HUES64 (cell line): ENCODE measurements around the gene RIMKLB.
"Not testable (repeated sequence)": the region's sequence is repeated elsewhere in the genome, so short reads cannot be mapped to it uniquely, and the experiment has no call there.

Source experiments
- H3K27ac ChIP-seq: 2 replicates; pipeline ENCODE4 v1.7.0; 2013; ENCODE audit warnings: low read depth, low read length, inconsistent platforms
- H3K27me3 ChIP-seq: 2 replicates; pipeline ENCODE4 v1.6.1; 2013; ENCODE audit warnings: mild to moderate bottlenecking, low read length; ENCODE audit not compliant: insufficient read depth
- H3K36me3 ChIP-seq: 2 replicates; pipeline ENCODE4 v1.6.1; 2013; ENCODE audit warnings: mild to moderate bottlenecking, low read length; ENCODE audit not compliant: insufficient read depth
- H3K4me1 ChIP-seq: 2 replicates; pipeline ENCODE4 v1.6.1; 2013; ENCODE audit warnings: mild to moderate bottlenecking, low read length, moderate library complexity; ENCODE audit not compliant: insufficient read depth
- H3K4me3 ChIP-seq: 2 replicates; pipeline ENCODE4 v1.5.1; 2013; ENCODE audit warnings: mild to moderate bottlenecking, low read length, moderate library complexity
- H3K9ac ChIP-seq: 2 replicates; pipeline ENCODE4 v1.6.1; 2013; ENCODE audit warnings: mild to moderate bottlenecking, low read depth, low read length
- H3K9me3 ChIP-seq: 2 replicates; pipeline ENCODE4 v1.6.1; 2013; ENCODE audit warnings: low read depth, low read length; ENCODE audit not compliant: insufficient read depth
- WGBS: fragments of 150-250, 120-280 bp; methylation state at CpG from one replicate; pipeline ENCODE4 v1.1.7; 2013; ENCODE audit warnings: missing lambda C conversion rate; 5-methylcytosine and 5-hydroxymethylcytosine counted together

The RIMKLB gene

DNA sequence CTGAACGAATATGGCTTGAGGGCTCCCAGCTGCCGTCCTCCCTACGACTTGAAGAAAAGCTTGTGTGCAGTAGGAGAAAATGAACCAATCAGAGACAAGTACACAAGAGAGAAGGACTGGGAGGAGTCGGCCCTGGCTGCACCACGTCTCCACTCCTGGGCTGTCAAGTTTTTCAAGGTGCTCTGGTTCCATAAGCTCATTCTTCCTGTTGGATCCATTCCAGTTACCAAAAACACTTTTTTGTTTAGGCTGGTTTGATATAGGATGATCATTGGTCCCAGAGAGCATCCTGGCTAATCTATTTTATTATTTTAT lies 121.8 kb downstream of the RIMKLB start:
- 24% methylated on average over 5 of the region's 5 CpGs for WGBS
- peaks cover 32% of the 10 kb centered on the region for H3K4me1 ChIP-seq
- H3K9me3 ChIP-seq, result no peaks in the 10 kb centered on the region
- no peaks in the 10 kb centered on the region for H3K36me3 ChIP-seq
- no peak overlapping the region for H3K4me3 ChIP-seq
- no peak overlapping the region for H3K9ac ChIP-seq
- H3K27ac ChIP-seq, result peak overlapping the region; percentile 72; the same call in 1 of the 2 replicates
- H3K27me3 ChIP-seq, result no peaks in the 10 kb centered on the region

DNA sequence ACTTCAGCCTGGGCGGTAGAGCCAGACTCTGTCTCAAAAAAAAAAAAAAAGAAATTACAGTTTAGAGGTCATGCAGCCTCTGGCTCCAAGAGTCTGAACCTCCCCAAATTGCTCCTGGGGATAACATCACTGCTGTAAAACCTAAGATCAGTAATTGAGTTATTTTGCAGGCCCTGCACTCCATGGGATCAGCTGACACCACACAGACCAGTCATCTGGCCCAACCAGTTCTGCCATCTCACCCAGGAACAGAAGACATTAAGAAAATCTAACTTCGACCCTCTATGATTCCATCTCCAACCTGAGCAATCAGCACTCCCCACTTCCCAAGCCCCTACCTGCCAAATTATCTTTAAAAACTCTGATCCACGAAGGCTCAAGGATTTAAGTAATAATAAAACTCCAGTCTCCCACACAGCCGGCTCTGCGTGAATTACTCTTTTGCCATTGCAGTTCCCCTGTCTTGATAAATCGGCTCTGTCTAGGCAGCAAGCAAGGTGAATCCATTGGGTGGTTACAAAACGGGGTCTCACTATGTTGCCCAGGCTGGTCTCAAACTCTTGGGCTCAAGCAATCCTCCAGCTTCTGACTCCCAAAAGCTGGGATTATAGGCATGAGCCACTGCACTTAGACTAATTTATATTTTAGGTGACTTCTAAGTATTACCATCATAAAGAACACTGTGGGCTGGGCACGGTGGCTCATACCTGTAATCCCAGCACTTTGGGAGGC lies 123.1 kb downstream of the RIMKLB start:
- H3K4me3 ChIP-seq, H3K36me3 ChIP-seq, H3K27ac ChIP-seq, H3K9ac ChIP-seq, H3K9me3 ChIP-seq, H3K27me3 ChIP-seq: not testable (repeated sequence)
- H3K4me1 ChIP-seq, result peaks cover 32% of the 10 kb centered on the region
- WGBS, result 94% methylated on average over 8 of the region's 8 CpGs

DNA sequence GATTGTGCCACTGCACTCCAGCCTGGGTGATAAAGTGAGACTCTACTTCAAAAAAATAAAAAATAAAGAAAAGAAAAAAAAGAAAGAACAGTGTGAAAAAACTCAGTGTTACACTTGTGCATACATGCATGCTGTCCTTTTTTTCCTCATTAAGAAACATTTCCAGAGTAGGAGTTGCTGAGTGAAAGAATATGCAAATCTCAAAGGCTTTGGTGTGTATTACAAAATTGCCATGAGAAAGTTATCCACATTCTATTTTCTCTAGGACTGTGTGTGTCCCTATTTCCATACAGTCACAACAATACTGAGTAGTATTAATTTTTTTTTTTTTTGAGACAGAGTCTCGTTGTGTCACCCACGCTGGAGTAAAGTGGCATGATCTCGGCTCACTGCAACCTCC lies 123.8 kb downstream of the RIMKLB start:
- no peaks in the 10 kb centered on the region for H3K36me3 ChIP-seq
- H3K9me3 ChIP-seq, result no peaks in the 10 kb centered on the region; the same call in 1 of the 2 replicates
- peaks cover 32% of the 10 kb centered on the region for H3K4me1 ChIP-seq
- no peaks in the 10 kb centered on the region for H3K27me3 ChIP-seq
- H3K9ac ChIP-seq, result no peak overlapping the region
- 93% methylated on average over 3 of the region's 3 CpGs for WGBS
- H3K27ac ChIP-seq, result no peak overlapping the region
- H3K4me3 ChIP-seq, result no peak overlapping the region

DNA sequence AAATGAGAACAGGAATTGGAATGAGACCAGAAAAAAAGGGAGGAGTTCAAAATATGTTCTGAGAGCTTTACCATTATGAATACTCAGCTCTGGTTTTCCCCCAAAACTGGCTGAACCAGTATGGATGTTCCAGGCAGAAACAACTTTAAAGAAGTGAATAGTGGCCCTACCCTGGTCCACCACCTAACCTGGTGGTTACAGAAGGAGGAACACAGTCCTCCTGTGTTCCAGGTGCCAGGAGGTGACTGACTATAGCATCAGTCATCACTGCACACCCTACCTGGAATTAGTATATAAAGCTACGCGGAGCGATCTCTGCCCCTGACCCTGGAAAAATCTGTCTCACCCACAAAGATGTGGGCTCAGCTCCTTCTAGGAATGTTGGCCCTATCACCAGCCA lies 124.5 kb downstream of the RIMKLB start, which contains the start of gene A2ML1:
A2ML1 (plus strand) TSS at position 324 of the 400 bp plus-strand sequence; CDS start at position 355, 31 bp downstream.
- Histone ChIP-seq H3K36me3 (no peaks in the 10 kb centered on the region), H3K4me1 (peaks cover 32% of the 10 kb centered on the region), H3K27me3 (no peaks in the 10 kb centered on the region), H3K4me3 (no peak within 1 kb of the TSS), H3K9ac (no peak within 1 kb of the TSS), H3K27ac (0 out of 2 replicates have a peak within 1 kb of the TSS, but pooled peaks have one; percentile 2), H3K9me3 (no peaks in the 10 kb centered on the region; the same call in 1 of the 2 replicates)
- WGBS, result 97% methylated on average over 3 of the region's 3 CpGs

DNA sequence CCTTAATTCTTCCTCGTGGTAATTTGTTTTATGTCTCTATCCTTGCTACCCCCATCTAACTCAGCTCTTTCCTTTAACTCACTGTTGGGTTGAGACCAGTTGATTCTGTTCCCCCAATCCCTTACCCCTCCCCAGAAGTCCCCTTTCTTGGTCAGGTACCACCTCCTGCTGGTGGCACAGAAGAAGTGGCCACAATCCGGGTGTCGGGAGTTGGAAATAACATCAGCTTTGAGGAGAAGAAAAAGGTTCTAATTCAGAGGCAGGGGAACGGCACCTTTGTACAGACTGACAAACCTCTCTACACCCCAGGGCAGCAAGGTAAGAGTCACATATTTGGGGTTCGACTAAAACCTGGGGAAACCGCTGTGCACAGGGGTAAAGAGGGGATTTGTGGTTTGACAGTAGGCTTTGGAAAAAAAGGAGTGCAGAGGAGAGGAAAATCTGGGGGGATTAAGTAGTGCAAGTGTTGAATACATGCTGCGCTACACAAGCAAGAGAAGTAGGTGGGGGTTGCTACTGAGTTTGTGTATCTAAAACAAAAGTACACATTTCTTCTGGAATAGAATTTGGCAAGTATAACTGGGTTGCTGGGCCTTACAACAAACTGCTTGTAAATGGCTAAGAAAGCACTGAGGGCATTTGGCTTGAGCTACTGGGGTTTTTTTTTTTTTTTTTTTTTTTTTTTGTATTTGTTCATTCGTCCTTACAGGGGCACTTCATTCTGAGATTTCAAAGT lies 125.9 kb downstream of the RIMKLB start:
- H3K36me3 ChIP-seq, result no peaks in the 10 kb centered on the region
- H3K27me3 ChIP-seq, result no peaks in the 10 kb centered on the region
- 20% methylated on average over 7 of the region's 8 CpGs for WGBS
- H3K4me1 ChIP-seq, result peaks cover 37% of the 10 kb centered on the region
- peak overlapping the region; percentile 2; the same call in 1 of the 2 replicates for H3K27ac ChIP-seq
- H3K9ac ChIP-seq, result peak overlapping the region; percentile 52; the same call in 1 of the 2 replicates
- peak overlapping the region; percentile 23 for H3K4me3 ChIP-seq
- no peaks in the 10 kb centered on the region; the same call in 1 of the 2 replicates for H3K9me3 ChIP-seq

DNA sequence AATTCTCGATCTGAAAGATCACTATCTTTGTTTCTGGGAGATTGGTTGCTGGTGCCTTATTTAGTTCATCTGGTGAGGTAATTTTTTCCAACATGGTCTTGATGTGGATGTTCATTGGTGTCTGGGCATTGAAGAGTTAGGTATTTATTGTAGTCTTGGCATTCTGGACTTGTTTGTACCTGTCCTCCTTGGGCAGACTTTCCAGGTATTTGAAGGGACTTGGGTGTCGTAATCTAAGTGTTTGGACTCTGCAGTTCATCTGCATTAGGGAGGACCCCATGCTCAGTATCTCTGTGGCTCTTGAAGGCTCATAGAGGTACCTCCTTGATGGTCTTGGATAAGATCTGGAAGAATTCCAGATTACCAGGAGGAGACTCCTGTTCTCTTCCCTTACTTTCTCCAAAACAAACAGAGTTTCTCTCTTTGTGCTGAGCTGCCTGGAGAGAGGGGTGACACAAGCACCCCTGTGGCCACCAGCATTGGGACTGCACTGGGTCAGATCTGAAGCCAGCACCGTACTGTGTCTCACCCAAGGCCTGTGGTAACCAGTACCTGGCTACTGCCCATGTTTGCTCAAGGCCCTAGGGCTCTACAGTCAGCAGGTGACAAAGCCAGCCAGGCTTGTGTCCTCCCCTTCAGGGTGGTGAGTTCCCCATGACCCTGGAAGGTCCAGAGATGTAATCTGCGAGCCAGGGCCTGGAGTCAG lies 129.9 kb downstream of the RIMKLB start:
- Histone ChIP-seq H3K27ac (no peak overlapping the region), H3K36me3 (no peaks in the 10 kb centered on the region), H3K4me1 (peaks cover 38% of the 10 kb centered on the region), H3K27me3 (no peaks in the 10 kb centered on the region), H3K9ac (no peak overlapping the region), H3K4me3 (no peak overlapping the region), H3K9me3 (no peaks in the 10 kb centered on the region; the same call in 1 of the 2 replicates)
- WGBS, result 93% methylated on average over 4 of the region's 4 CpGs

DNA sequence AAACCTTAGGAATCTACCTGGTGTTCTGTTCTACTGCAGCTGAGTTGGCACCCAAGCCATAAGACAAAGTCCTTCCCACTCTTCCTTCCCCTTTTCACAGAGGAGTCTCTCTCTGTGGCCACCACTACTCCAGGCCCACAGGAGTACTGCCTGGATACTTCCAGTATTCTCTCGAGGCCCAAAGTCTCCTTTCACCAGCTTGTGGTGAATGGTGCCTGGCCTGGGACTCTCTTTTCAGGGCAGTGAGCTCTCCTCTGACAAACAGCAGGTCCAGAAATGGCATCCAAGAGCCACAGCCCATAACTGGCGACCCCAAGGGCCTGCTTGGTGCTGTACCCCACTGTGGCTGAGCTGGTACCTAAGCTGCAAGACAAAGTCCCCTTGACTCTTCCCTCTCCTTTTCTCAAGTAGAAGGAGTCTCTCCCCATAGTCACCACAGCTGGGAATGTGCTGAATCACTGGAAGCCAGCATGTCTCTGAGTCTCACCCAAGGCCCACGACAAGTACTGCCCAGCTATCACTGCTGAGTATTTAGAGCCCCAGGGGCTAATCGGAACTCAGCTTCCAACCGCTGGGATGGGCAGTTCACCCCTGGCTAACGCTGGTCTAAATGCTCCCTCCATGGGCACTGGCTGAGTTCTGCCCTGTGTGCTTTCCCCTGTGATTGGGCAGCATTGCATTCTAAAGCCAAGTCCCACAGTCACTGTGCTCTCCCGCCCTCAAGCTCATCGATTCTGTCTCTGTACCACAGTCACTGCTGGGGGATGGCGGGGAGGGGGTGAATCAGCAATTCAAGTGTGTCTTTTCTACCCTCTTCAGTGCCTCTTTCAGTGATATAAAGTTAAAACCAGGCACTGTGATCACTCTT lies 130.7 kb downstream of the RIMKLB start:
- H3K4me1 ChIP-seq, result peaks cover 33% of the 10 kb centered on the region
- H3K9me3 ChIP-seq, result no peaks in the 10 kb centered on the region; the same call in 1 of the 2 replicates
- peak overlapping the region; percentile 51 for H3K9ac ChIP-seq
- no peak overlapping the region for H3K27ac ChIP-seq
- WGBS, result 79% methylated on average over 9 of the region's 9 CpGs
- no peak overlapping the region for H3K4me3 ChIP-seq
- H3K36me3 ChIP-seq, result no peaks in the 10 kb centered on the region
- no peaks in the 10 kb centered on the region for H3K27me3 ChIP-seq

DNA sequence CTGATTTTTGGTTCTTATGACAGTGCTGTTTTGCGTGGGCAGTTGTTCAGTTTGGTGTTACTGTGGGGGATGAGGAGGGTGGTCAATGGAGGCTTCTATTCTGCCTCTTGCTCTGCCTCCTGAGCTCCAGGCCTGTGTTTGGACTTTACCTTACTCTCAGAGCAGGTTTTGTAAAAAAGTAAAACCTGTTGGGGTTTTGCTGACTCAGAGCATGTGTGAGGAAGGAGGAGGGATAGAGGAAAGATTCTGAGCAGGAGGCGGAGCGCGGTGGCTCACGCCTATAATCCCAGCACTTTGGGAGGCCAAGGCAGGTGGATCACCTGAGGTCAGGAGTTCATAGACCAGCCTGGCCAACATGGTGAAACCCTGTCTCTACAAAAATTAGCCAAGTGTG lies 131.3 kb downstream of the RIMKLB start:
- H3K9me3 ChIP-seq, result no peaks in the 10 kb centered on the region; the same call in 1 of the 2 replicates
- WGBS, result 79% methylated on average over 5 of the region's 5 CpGs
- H3K4me1 ChIP-seq, result peaks cover 33% of the 10 kb centered on the region

DNA sequence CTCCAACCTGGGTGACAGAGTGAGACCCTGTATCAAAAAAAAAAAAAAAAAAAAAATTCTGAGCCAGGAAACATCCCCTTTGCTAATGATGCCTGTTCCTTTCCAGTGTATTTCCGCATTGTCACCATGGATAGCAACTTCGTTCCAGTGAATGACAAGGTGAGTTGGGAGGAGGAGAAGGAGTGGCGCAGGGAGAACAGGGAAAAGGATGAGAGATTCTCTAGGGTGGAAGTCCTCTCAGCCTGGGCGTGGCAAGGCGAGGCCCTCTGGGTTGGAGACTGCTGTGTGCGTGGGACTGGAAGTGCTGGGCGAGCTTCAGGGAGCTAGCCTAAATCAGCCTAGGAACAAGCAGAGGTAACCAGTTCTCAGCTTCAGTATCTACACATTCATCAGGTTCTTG lies 131.8 kb downstream of the RIMKLB start:
- Histone ChIP-seq H3K4me1 (peaks cover 37% of the 10 kb centered on the region), H3K9me3 (no peaks in the 10 kb centered on the region; the same call in 1 of the 2 replicates), H3K27ac (no peak overlapping the region), H3K4me3 (no peak overlapping the region), H3K27me3 (no peaks in the 10 kb centered on the region), H3K36me3 (no peaks in the 10 kb centered on the region), H3K9ac (no peak overlapping the region)
- 90% methylated on average over 7 of the region's 7 CpGs for WGBS

More for the DNA sequence above, 131.3 kb downstream of the RIMKLB start:
- no peak overlapping the region for H3K4me3 ChIP-seq
- peak overlapping the region; percentile 51; the same call in 1 of the 2 replicates for H3K9ac ChIP-seq
- no peak overlapping the region for H3K27ac ChIP-seq
- no peaks in the 10 kb centered on the region for H3K27me3 ChIP-seq
- no peaks in the 10 kb centered on the region for H3K36me3 ChIP-seq

DNA sequence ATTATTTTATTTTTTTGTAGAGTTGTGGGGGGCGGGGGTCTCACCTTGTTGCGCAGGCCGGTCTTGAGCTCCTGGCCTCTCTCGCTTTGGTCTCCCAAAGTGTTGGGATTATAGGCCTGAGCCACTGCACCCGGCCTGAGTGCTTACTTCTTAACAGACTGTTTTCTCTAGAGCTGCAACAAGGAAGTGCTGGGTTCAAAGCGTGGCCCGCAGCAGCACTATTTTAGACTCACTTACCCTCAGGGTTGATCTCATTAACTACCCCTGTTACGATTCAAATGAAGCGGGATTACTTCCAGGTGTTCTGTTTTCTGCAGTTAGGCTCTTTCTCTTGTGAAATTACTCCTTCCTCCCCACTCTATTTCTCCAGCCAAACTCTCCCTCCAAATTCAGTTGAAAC lies 133.3 kb downstream of the RIMKLB start:
- peaks cover 43% of the 10 kb centered on the region for H3K4me1 ChIP-seq
- H3K27me3 ChIP-seq, result no peaks in the 10 kb centered on the region
- H3K9ac ChIP-seq, result no peak overlapping the region
- H3K36me3 ChIP-seq, result no peaks in the 10 kb centered on the region
- no peaks in the 10 kb centered on the region for H3K9me3 ChIP-seq
- WGBS, result 70% methylated on average over 9 of the region's 9 CpGs
- peak overlapping the region; percentile 69 for H3K27ac ChIP-seq
- H3K4me3 ChIP-seq, result no peak overlapping the region
